Naive thymus-derived CD4-positive, alpha-beta T cell (primary cell): ENCODE results near the gene FOXA2. TPM values are rescaled to one million over a fixed set of nuclear protein-coding genes. Genes with fewer than 3 reads are reported as not detected.
A peak's percentile ranks its signal among the peaks of the same experiment; 100 is the strongest.

Source experiments
- ATAC-seq: fragments of 150-1000 bp; cut with Tn5 transposase; 2 replicates; pipeline ENCODE4 v1.10.0; 2021; ENCODE audit warnings: mild to moderate bottlenecking, moderate library complexity
- CTCF ChIA-PET: fragments of 350-600 bp; sonication (Branson Sonifier 250); formaldehyde crosslinking; loops from one replicate; lab custom pipeline; 2021; ENCODE audit warnings: antibody characterized with exemption; lab: Charles Lee
- POLR2A ChIA-PET: fragments of 350-600 bp; sonication (Branson Sonifier 250); formaldehyde crosslinking; loops from one replicate; lab custom pipeline; 2021; ENCODE audit warnings: antibody characterized with exemption, inconsistent platforms; lab: Charles Lee
- DNase-seq, 9 donors: peaks; one replicate each; pipeline versions ENCODE4 v3.0.0 to v3.0.0-alpha.2; 2020 to 2022; ENCODE audit warnings: mixed read lengths in 1 of 9
- H3K27ac ChIP-seq: one replicate; pipeline ENCODE4 v1.7.0; 2013; ENCODE audit warnings: mild to moderate bottlenecking, low read depth, low read length, moderate library complexity
- H3K27me3 ChIP-seq, 2 donors: one replicate each; pipeline ENCODE4 v1.7.0; 2013; ENCODE audit warnings: low read length in 2 of 2, mild to moderate bottlenecking in 2 of 2, moderate library complexity in 2 of 2; ENCODE audit not compliant: control insufficient read depth in 2 of 2, insufficient read depth in 2 of 2
- H3K36me3 ChIP-seq, 3 experiments: 1 replicate in 2 of 3; 2 replicates in 1 of 3; pipeline ENCODE4 v1.7.0; 2013; ENCODE audit warnings: low read length in 3 of 3, mild to moderate bottlenecking in 3 of 3, moderate library complexity in 1 of 3; ENCODE audit not compliant: insufficient read depth in 3 of 3, control insufficient read depth in 2 of 3
- H3K4me1 ChIP-seq, 2 donors: one replicate each; pipeline ENCODE4 v1.7.0; 2013; ENCODE audit warnings: low read length in 2 of 2, mild to moderate bottlenecking in 2 of 2, moderate library complexity in 1 of 2; ENCODE audit not compliant: control insufficient read depth in 2 of 2, insufficient read depth in 2 of 2
- H3K4me3 ChIP-seq: 2 replicates; pipeline ENCODE4 v1.7.0; 2013; ENCODE audit warnings: mild to moderate bottlenecking, low read length
- H3K9me3 ChIP-seq, 3 experiments: 1 replicate in 2 of 3; 2 replicates in 1 of 3; pipeline ENCODE4 v1.7.0; 2013; ENCODE audit warnings: low read length in 3 of 3; ENCODE audit not compliant: control insufficient read depth in 2 of 3
- H3K27ac Mint-ChIP-seq, 9 donors: one replicate each; pipeline ENCODE4 v1.8.0; 2020 to 2022; ENCODE audit warnings: mixed read lengths in 9 of 9, mild to moderate bottlenecking in 8 of 9, moderate library complexity in 5 of 9, inconsistent platforms in 2 of 9
- H3K27me3 Mint-ChIP-seq, 5 donors: one replicate each; pipeline ENCODE4 v1.8.0; 2021 to 2022; ENCODE audit warnings: mixed read lengths in 5 of 5, mild to moderate bottlenecking in 1 of 5
- H3K36me3 Mint-ChIP-seq, 5 donors: one replicate each; pipeline ENCODE4 v1.8.0; 2020 to 2022; ENCODE audit warnings: mixed read lengths in 5 of 5, mild to moderate bottlenecking in 3 of 5, inconsistent platforms in 1 of 5
- H3K4me1 Mint-ChIP-seq, 7 donors: one replicate each; pipeline ENCODE4 v1.8.0; 2020 to 2022; ENCODE audit warnings: mixed read lengths in 7 of 7, mild to moderate bottlenecking in 3 of 7, inconsistent platforms in 1 of 7
- H3K4me3 Mint-ChIP-seq, 10 donors: one replicate each; pipeline ENCODE4 v1.8.0; 2020 to 2022; ENCODE audit warnings: mild to moderate bottlenecking in 10 of 10, mixed read lengths in 10 of 10, moderate library complexity in 6 of 10, inconsistent platforms in 2 of 10
- H3K9me3 Mint-ChIP-seq, 11 donors: one replicate each; pipeline ENCODE4 v1.8.0; 2020 to 2022; ENCODE audit warnings: mixed read lengths in 11 of 11, mild to moderate bottlenecking in 4 of 11, inconsistent platforms in 1 of 11, moderate library complexity in 1 of 11
- intact Hi-C, 2 donors: fragments of 100-400 bp; cut with micrococcal nuclease; formaldehyde crosslinking; loops; one replicate each; pipeline ENCODE4 v1.15.1; 2023
- polyA plus RNA-seq, 2 donors: library from polyadenylated mRNA; unstranded; fragments of 300-500 nt; fragmentation: Illumina TruSeq; gene quantifications; one replicate each; pipeline ENCODE4 v1.2.3, GENCODE V29; 2021
- total RNA-seq, 6 experiments: library from RNA in 5 of 6; stranded (reverse) in 5 of 6; gene quantifications; 1 replicate in 5 of 6; 2 replicates in 1 of 6; pipeline ENCODE4 v1.2.3 and lab custom pipeline; 2021 to 2026

Gene FOXA2
- total and polyA plus RNA-seq, 7 experiments from 2014 or later, result not detected

DNA sequence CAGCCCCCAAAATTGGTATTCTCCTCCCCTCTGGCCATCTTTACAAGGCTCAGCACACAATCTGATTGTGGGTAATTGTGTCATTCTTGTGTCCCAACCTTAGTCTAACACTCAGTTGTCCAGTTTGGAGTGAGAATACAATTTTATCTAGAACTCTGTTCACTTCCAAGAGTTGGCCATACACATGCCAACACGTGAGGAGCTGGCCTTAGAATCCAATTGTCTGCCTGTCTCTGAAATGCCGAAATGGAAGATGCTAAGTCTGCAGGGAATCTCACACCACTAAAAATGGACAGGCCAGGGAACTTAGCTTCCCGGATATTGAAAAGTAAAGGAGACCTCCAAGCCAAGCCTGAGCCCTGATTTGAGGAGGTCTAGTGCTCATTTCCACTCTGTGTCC lies 12.3 kb downstream of the FOXA2 start:
- H3K36me3 ChIP-seq, result no peaks in the 10 kb centered on the region
- no peaks in the 10 kb centered on the region for H3K27me3 ChIP-seq
- Mint-ChIP-seq H3K4me1 (peaks cover 0 to 7% (median 0%) of the 10 kb centered on the region in 7 donors), H3K4me3 (no peak overlapping the region), H3K27me3 (peaks cover 71 to 91% (median 82%) of the 10 kb centered on the region in 5 donors), H3K9me3 (peaks cover 0 to 39% (median 7%) of the 10 kb centered on the region in 11 donors), H3K27ac (no peak overlapping the region), H3K36me3 (peaks cover 0 to 5% (median 2%) of the 10 kb centered on the region in 5 donors)
- ATAC-seq (no peak), DNase-seq (no peak)
- intact Hi-C loops, result no loop called here
- ChIA-PET CTCF (no interaction called here), POLR2A (no interaction called here)
- no peak overlapping the region for H3K27ac ChIP-seq
- H3K4me3 ChIP-seq, result no peak overlapping the region
- H3K4me1 ChIP-seq, result no peaks in the 10 kb centered on the region
- no peaks in the 10 kb centered on the region for H3K9me3 ChIP-seq

GRCh38 chr20:22569353-22569752 lies 15.0 kb downstream of the FOXA2 start:
- H3K27ac ChIP-seq, result no peak overlapping the region
- no peak overlapping the region for H3K4me3 ChIP-seq
- H3K27me3 Mint-ChIP-seq, result peaks cover 58 to 88% (median 82%) of the 10 kb centered on the region in 5 donors

GRCh38 chr20:22568872-22569344 lies 15.5 kb downstream of the FOXA2 start:
- Mint-ChIP-seq H3K4me1 (no peaks in the 10 kb centered on the region), H3K9me3 (peaks cover 0 to 35% (median 8%) of the 10 kb centered on the region in 11 donors), H3K27me3 (peaks cover 58 to 89% (median 78%) of the 10 kb centered on the region in 5 donors), H3K36me3 (peaks cover 0 to 5% (median 0%) of the 10 kb centered on the region in 5 donors), H3K27ac (no peak overlapping the region), H3K4me3 (no peak overlapping the region)
- POLR2A ChIA-PET, result no interaction called here
- DNase-seq, result no peak
- CTCF ChIA-PET, result no interaction called here
- no peak overlapping the region for H3K4me3 ChIP-seq
- intact Hi-C loops, result no loop called here
- H3K9me3 ChIP-seq, result no peaks in the 10 kb centered on the region
- no peak for ATAC-seq
- H3K36me3 ChIP-seq, result no peaks in the 10 kb centered on the region
- H3K27ac ChIP-seq, result no peak overlapping the region
- H3K27me3 ChIP-seq, result no peaks in the 10 kb centered on the region
- no peaks in the 10 kb centered on the region for H3K4me1 ChIP-seq

More at GRCh38 chr20:22569353-22569752, 15.0 kb downstream of the FOXA2 start:
- no peak for DNase-seq
- Histone ChIP-seq H3K36me3 (no peaks in the 10 kb centered on the region), H3K27me3 (no peaks in the 10 kb centered on the region), H3K4me1 (no peaks in the 10 kb centered on the region), H3K9me3 (no peaks in the 10 kb centered on the region)
- POLR2A ChIA-PET, result no interaction called here
- no peak overlapping the region for H3K27ac Mint-ChIP-seq
- H3K36me3 Mint-ChIP-seq, result peaks cover 0 to 5% (median 0%) of the 10 kb centered on the region in 5 donors
- H3K4me3 Mint-ChIP-seq, result no peak overlapping the region
- no peak for ATAC-seq
- intact Hi-C loops, result no loop called here
- H3K9me3 Mint-ChIP-seq, result peaks cover 0 to 32% (median 8%) of the 10 kb centered on the region in 11 donors
- CTCF ChIA-PET, result no interaction called here
- no peaks in the 10 kb centered on the region for H3K4me1 Mint-ChIP-seq

- peaks cover 62 to 88% (median 74%) of the 10 kb centered on the region in 5 donors for H3K27me3 Mint-ChIP-seq
- Histone ChIP-seq H3K9me3 (no peaks in the 10 kb centered on the region), H3K4me3 (no peak overlapping the region), H3K36me3 (no peaks in the 10 kb centered on the region), H3K27me3 (no peaks in the 10 kb centered on the region), H3K4me1 (no peaks in the 10 kb centered on the region), H3K27ac (no peak overlapping the region)
- intact Hi-C loops, result no loop called here
- H3K27ac Mint-ChIP-seq, result no peak overlapping the region
- ATAC-seq (no peak), DNase-seq (no peak)
- H3K36me3 Mint-ChIP-seq, result peaks cover 0 to 5% (median 0%) of the 10 kb centered on the region in 5 donors
- H3K4me3 Mint-ChIP-seq, result no peak overlapping the region
- peaks cover 0 to 37% (median 8%) of the 10 kb centered on the region in 11 donors for H3K9me3 Mint-ChIP-seq
- CTCF ChIA-PET, result no interaction called here
- no peaks in the 10 kb centered on the region for H3K4me1 Mint-ChIP-seq
- POLR2A ChIA-PET, result no interaction called here
Measured at GRCh38 chr20:22567944-22568871, 16.2 kb downstream of the FOXA2 start.

- Histone ChIP-seq H3K4me1 (no peaks in the 10 kb centered on the region), H3K27ac (no peak overlapping the region), H3K4me3 (no peak overlapping the region), H3K27me3 (no peaks in the 10 kb centered on the region), H3K36me3 (no peaks in the 10 kb centered on the region), H3K9me3 (no peaks in the 10 kb centered on the region)
- Mint-ChIP-seq H3K27ac (no peak overlapping the region), H3K4me3 (peak overlapping the region in 1 of 10 donors; percentile 10), H3K9me3 (peaks cover 0 to 36% (median 8%) of the 10 kb centered on the region in 11 donors), H3K36me3 (peaks cover 0 to 5% (median 0%) of the 10 kb centered on the region in 5 donors), H3K4me1 (no peaks in the 10 kb centered on the region), H3K27me3 (peaks cover 63 to 88% (median 73%) of the 10 kb centered on the region in 5 donors)
- intact Hi-C loops, result no loop called here
- CTCF ChIA-PET, result no interaction called here
- no peak for ATAC-seq
- POLR2A ChIA-PET, result no interaction called here
- no peak for DNase-seq
Measured at GRCh38 chr20:22566876-22567658, 17.3 kb downstream of the FOXA2 start.

- Histone ChIP-seq H3K27me3 (no peaks in the 10 kb centered on the region), H3K27ac (no peak overlapping the region), H3K4me1 (no peaks in the 10 kb centered on the region), H3K9me3 (no peaks in the 10 kb centered on the region), H3K36me3 (no peaks in the 10 kb centered on the region), H3K4me3 (no peak overlapping the region)
- ATAC-seq, result no peak
- ChIA-PET POLR2A (no interaction called here), CTCF (no interaction called here)
- H3K9me3 Mint-ChIP-seq, result peaks cover 0 to 40% (median 5%) of the 10 kb centered on the region in 11 donors
- intact Hi-C loops, result no loop called here
- H3K4me3 Mint-ChIP-seq, result no peak overlapping the region
- peaks cover 0 to 5% (median 0%) of the 10 kb centered on the region in 5 donors for H3K36me3 Mint-ChIP-seq
- H3K27me3 Mint-ChIP-seq, result peaks cover 76 to 88% (median 80%) of the 10 kb centered on the region in 5 donors
- H3K27ac Mint-ChIP-seq, result no peak overlapping the region
- no peaks in the 10 kb centered on the region for H3K4me1 Mint-ChIP-seq
- DNase-seq, result no peak
Measured at GRCh38 chr20:22563062-22563965, 21.1 kb downstream of the FOXA2 start.
